PC-9 (cell line): Measurements from ENCODE around the gene KLHL8. TPM values are rescaled to one million over a fixed set of nuclear protein-coding genes. Genes with fewer than 3 reads are reported as not detected.

ENCODE experiments used
- BruUV-seq: library from RNA; stranded (reverse); fragments of 400-500 nt; replicated peaks from 2 replicates; lab custom pipeline; 2021; lab: Mats Ljungman, UMichigan
- CTCF ChIA-PET: fragments of 300-600 bp; sonication (Branson Sonifier 250); formaldehyde crosslinking; loops from one replicate; lab custom pipeline; 2022; ENCODE audit warnings: antibody characterized with exemption; lab: Charles Lee
- POLR2A ChIA-PET: fragments of 300-600 bp; sonication (Branson Sonifier 250); formaldehyde crosslinking; loops from one replicate; lab custom pipeline; 2022; ENCODE audit warnings: antibody characterized with exemption; ENCODE audit not compliant: unreplicated experiment; lab: Charles Lee
- DNase-seq, 2 experiments: peaks; one replicate each; pipeline versions ENCODE4 v3.0.0 to v3.0.0-alpha.2; 2015 to 2022; ENCODE audit warnings: mixed read lengths in 1 of 2
- H2AFZ ChIP-seq: fragments of 200-600 bp; sonication (generic); 2 replicates; pipeline ENCODE4 v1.8.1; 2017; ENCODE audit warnings: antibody characterized with exemption
- H3F3A ChIP-seq: fragments of 200-600 bp; sonication (generic); 2 replicates; pipeline ENCODE4 v1.8.1; 2017; ENCODE audit warnings: antibody characterized with exemption, mild to moderate bottlenecking, low read depth; ENCODE audit not compliant: insufficient read depth
- H3K27ac ChIP-seq: fragments of 200-600 bp; sonication (generic); 2 replicates; pipeline ENCODE4 v1.6.1; 2016; ENCODE audit warnings: mixed run types
- H3K27me3 ChIP-seq: fragments of 200-600 bp; sonication (generic); 2 replicates; pipeline ENCODE4 v1.6.1; 2016; ENCODE audit warnings: low read depth, mixed run types; ENCODE audit not compliant: insufficient read depth
- H3K36me3 ChIP-seq: fragments of 200-600 bp; sonication (generic); 2 replicates; pipeline ENCODE4 v1.6.1; 2016; ENCODE audit warnings: low read depth, mixed run types
- H3K4me1 ChIP-seq: fragments of 200-600 bp; sonication (generic); replicated peaks from 2 replicates; pipeline ENCODE4 v1.6.1; 2016; ENCODE audit warnings: mixed run types; ENCODE audit not compliant: insufficient read depth
- H3K4me2 ChIP-seq: fragments of 200-600 bp; sonication (generic); 2 replicates; pipeline ENCODE4 v1.6.1; 2017; ENCODE audit warnings: mixed run types
- H3K4me3 ChIP-seq: fragments of 200-600 bp; sonication (generic); 2 replicates; pipeline ENCODE4 v1.6.1; 2016; ENCODE audit warnings: mixed run types
- H3K79me2 ChIP-seq: fragments of 200-600 bp; sonication (generic); 2 replicates; pipeline ENCODE4 v1.6.1; 2017; ENCODE audit warnings: low read depth, mixed run types
- H3K9me2 ChIP-seq: fragments of 200-600 bp; sonication (generic); 2 replicates; pipeline ENCODE4 v1.8.1; 2017; ENCODE audit warnings: mild to moderate bottlenecking; ENCODE audit not compliant: insufficient read depth
- H3K9me3 ChIP-seq: fragments of 200-600 bp; sonication (generic); 2 replicates; pipeline ENCODE4 v1.8.1; 2016; ENCODE audit warnings: low read depth; ENCODE audit not compliant: insufficient read depth
- H4K20me1 ChIP-seq: fragments of 200-600 bp; sonication (generic); 2 replicates; pipeline ENCODE4 v1.8.1; 2017; ENCODE audit not compliant: insufficient read depth
- CTCF ChIP-seq: fragments of 200-600 bp; sonication (generic); conservative IDR thresholded peaks from 2 replicates; pipeline ENCODE4 v1.6.1; 2017; ENCODE audit warnings: mixed run types, antibody characterized with exemption, mild to moderate bottlenecking, moderate library complexity
- EZH2 ChIP-seq: fragments of 200-600 bp; sonication (generic); IDR thresholded peaks from 2 replicates; pipeline ENCODE4 v1.8.0; 2017; ENCODE audit warnings: antibody characterized with exemption, low read depth
- intact Hi-C: fragments of 100-400 bp; cut with micrococcal nuclease; formaldehyde crosslinking; loops from one replicate; pipeline ENCODE4 v1.10.0; 2022; ENCODE audit not compliant: unreplicated experiment
- total RNA-seq: library from RNA; stranded (reverse); gene quantifications from 2 replicates; pipeline ENCODE4 v1.2.3, GENCODE V29; 2021

KLHL8 gene
- total RNA-seq, 1 experiment from 2014 or later, result 8.5 TPM

DNA sequence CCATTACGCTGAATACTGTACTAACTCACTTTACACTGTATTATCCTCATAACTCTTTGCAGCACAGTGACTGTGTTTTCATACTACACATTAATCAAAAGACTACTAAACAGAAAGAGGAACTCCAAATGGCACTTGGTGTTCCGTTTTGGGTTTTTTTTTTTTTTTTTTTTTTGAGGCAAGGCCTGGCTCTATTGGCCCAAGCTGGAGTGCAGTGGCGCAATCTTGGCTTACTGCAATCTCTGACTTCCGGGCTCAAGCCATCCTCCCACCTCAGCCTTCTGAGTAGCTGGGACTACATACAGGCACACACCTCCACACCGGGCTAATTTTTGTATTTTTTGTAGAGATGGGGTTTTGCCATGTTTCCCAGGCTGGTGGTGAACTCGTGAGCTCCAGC lies 10.7 kb downstream of the KLHL8 start:
- BruUV-seq, result no TSS peak
- intact Hi-C loops, result no loop called here

DNA sequence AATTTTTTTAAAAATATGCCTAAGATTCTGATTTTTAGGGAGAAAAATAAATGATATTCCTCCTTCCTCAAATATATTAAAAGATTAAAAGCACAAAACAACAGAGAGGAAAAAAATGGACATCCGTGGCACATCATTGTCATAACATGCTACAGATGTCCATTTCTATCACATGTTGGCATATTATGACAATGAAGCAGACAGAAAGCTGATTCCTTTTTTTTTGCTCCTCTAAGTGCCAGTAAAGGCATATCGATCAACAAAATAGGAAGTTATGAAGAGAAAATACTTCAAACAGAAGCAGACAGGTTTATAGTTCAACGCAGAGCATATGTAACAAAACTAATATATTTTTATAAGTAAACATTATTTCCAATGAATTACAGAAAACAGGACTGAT lies 11.2 kb downstream of the KLHL8 start:
- H3K4me3 ChIP-seq, result no peak overlapping the region
- POLR2A ChIA-PET, result interaction anchor here (0.5 kb wide), 1 partner anchor 113 kb away, joined by 38 read pairs; no protein-coding TSS in a partner anchor
- no peak overlapping the region for H3K4me2 ChIP-seq
- TF ChIP-seq EZH2 (no peak), CTCF (no peak)
- H3F3A ChIP-seq, result no peaks in the 10 kb centered on the region
- no peaks in the 10 kb centered on the region for H3K9me2 ChIP-seq
- no peaks in the 10 kb centered on the region for H3K36me3 ChIP-seq
- no peaks in the 10 kb centered on the region for H4K20me1 ChIP-seq
- H3K79me2 ChIP-seq, result no peaks in the 10 kb centered on the region
- no peak overlapping the region for H3K27ac ChIP-seq
- H3K27me3 ChIP-seq, result no peaks in the 10 kb centered on the region
- CTCF ChIA-PET, result no interaction called here
- H2AFZ ChIP-seq, result no peak overlapping the region
- no peaks in the 10 kb centered on the region for H3K9me3 ChIP-seq
- no peak for DNase-seq
- intact Hi-C loops, result no loop called here
- no TSS peak for BruUV-seq
- no peaks in the 10 kb centered on the region for H3K4me1 ChIP-seq

More for the DNA sequence above, 10.7 kb downstream of the KLHL8 start:
- H4K20me1 ChIP-seq, result no peaks in the 10 kb centered on the region
- TF ChIP-seq CTCF, result no peak
- no peak for TF ChIP-seq EZH2
- no peaks in the 10 kb centered on the region for H3K9me2 ChIP-seq
- POLR2A ChIA-PET, result interaction anchor here (0.5 kb wide), 1 partner anchor 113 kb away, joined by 38 read pairs; no protein-coding TSS in a partner anchor
- no peaks in the 10 kb centered on the region for H3K4me1 ChIP-seq
- H3F3A ChIP-seq, result no peaks in the 10 kb centered on the region
- H3K9me3 ChIP-seq, result no peaks in the 10 kb centered on the region
- DNase-seq, result no peak
- no peak overlapping the region for H2AFZ ChIP-seq
- no peaks in the 10 kb centered on the region for H3K79me2 ChIP-seq
- H3K36me3 ChIP-seq, result no peaks in the 10 kb centered on the region
- no peaks in the 10 kb centered on the region for H3K27me3 ChIP-seq
- CTCF ChIA-PET, result no interaction called here
- H3K4me2 ChIP-seq, result no peak overlapping the region
- H3K4me3 ChIP-seq, result no peak overlapping the region
- no peak overlapping the region for H3K27ac ChIP-seq

DNA sequence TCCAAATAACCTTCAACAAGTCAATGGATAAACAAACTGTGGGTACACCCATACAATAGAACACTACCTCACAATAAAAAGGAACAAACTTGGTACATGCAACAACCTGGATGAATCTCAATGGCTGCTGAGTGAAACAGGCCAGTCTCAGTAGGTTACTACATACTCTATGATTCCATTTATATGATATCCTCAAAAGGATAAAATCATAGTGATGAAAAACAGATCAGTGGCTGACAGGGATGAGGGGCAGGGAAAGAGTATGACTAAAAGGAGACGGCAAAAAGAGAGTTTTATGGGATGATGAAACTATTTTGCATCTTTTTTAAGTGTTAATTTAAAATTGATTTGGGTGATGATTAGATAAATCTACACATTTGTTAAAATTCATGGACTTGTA lies 15.9 kb downstream of the KLHL8 start:
- Histone ChIP-seq H3K4me3 (no peak overlapping the region), H3K4me2 (no peak overlapping the region), H3K27ac (no peak overlapping the region), H3K79me2 (no peaks in the 10 kb centered on the region), H3K4me1 (no peaks in the 10 kb centered on the region), H3K36me3 (no peaks in the 10 kb centered on the region), H3K9me3 (no peaks in the 10 kb centered on the region), H3K27me3 (no peaks in the 10 kb centered on the region), H4K20me1 (no peaks in the 10 kb centered on the region), H2AFZ (no peak overlapping the region), H3K9me2 (no peaks in the 10 kb centered on the region), H3F3A (no peaks in the 10 kb centered on the region)
- no TSS peak for BruUV-seq
- CTCF ChIA-PET, result no interaction called here
- TF ChIP-seq CTCF (no peak), EZH2 (no peak)
- no peak for DNase-seq
- POLR2A ChIA-PET, result no interaction called here
- intact Hi-C loops, result no loop called here
